ENCODE results near the gene TTC21A.

TTC21A gene

DNA sequence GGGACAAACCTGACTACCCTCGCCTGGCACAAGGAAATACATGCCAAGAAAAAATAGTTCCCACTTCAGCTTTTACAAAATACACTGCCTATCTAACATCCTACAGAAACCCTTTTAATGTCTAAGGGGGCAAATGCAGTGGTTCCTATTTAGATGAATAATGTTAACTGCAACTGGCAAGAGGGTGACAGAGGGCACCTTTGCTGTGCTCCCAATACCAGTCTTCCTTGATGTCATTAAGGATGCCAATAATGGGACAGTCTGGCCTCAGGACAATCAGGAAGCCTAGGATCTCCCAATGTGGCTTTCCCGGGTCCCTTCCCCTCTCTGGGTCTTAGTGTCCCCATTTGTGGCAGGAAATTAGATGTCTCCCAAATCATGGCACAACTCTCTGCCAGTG, 32.0 kb downstream of the TTC21A start:
- DNase-seq, result peak in 1 of 3 donors; percentile 14

- peak in 1 of 3 donors; percentile 14 for DNase-seq
These were observed 33.0 kb downstream of the TTC21A start for GRCh38 chr3:39140341-39140971.

DNA sequence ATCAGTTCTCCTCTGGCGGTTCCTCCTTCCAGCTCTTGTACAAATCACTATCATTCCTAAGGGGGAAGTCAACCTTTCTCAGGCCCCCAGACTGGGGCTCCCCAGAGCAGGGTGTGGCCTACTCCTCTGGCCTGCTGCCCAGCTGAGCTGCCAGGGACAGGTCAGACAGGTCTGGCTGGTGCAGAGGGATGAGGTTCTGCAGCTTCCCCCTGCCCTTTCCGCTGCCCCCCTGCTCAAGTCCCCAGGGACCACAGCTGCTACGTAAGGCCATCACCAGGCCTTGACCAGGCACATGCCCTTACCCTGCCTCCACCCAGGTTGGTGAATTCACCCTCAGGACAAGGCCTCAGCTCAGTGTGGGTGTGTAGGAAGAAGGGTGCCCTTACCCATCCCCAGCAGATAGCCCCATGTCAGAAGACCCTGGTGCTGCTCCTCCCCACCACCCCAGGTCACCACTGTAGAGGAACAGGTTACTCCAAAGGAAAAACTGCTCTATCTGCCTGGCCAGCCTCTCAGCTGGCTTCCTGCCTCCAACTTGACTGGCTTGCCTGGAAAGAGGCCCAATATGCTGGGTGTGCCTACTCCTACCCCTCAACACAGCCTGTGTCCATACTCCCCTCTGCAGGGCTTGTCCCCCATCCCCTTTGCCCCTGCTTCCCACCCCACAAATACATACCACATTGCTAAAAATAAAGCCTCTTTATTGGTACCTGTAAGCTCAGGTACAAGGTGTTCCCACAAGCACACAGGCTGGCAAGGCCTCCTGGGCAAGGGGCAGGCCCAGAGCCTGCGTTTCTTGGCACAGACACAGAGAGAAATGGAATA, 33.9 kb downstream of the TTC21A start:
- peak; percentile 61 to 67 (median 67) for DNase-seq

DNA sequence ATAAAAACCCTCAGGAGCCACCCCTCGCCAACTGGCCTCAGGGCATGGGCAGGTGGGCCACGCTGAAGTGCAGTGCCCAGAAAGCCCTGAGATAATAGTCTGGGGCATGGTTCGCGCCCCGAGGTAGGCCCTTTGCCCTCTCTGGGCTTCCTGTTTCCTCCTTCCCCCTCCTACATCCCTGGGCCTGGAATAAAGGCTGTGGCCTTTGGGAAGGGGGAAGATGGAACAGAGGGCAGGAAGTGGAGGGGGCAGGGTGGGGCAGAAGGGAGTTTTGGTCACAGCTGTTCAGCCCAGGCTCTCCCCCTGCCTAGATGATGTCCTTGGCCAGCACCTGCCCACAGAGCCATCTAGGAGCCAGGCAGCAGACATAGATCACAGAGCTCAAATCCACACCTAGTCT, 34.6 kb downstream of the TTC21A start:
- DNase-seq, result peak in 2 of 3 donors; percentile 39 to 60

GRCh38 chr3:39143051-39143885, 35.8 kb downstream of the TTC21A start:
- peak in 1 of 3 donors; percentile 9 for DNase-seq

DNA sequence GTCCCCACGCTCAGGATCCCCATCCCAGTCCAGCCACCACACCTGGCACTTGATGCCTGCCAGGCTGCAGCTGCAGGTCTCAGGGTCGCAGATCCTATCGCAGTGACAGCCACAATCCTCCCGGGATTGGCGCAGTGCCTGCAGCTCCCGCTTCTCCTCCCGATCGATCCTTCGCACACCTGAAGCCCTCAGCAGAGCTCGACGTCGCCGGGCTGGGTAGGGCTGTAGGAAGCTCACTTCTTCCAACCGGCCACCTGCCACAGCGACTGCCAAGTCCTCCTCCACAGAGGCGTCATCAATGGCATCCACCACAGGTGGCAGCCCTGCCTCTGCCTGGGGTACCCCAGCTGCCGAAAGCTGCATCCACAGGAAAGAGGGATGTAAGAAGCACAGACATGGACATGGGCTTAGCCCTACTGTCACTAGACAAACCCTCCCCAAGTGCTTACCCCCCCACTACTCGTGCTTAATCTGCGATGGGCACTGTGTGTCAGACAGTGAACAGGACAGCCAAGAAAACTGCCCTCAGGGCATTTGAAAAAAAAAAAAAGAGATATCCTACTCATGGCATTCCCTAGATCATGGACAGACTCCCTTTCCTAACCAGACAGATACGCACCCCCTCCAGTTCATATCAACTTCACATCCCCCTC, 36.7 kb downstream of the TTC21A start:
- DNase-seq, result peak in 1 of 3 donors; percentile 6

GRCh38 chr3:39144748-39145380, 37.4 kb downstream of the TTC21A start:
- DNase-seq, result no peak

GRCh38 chr3:39146083-39146501, 38.6 kb downstream of the TTC21A start:
- peak; percentile 94 to 95 (median 95) for DNase-seq

DNA sequence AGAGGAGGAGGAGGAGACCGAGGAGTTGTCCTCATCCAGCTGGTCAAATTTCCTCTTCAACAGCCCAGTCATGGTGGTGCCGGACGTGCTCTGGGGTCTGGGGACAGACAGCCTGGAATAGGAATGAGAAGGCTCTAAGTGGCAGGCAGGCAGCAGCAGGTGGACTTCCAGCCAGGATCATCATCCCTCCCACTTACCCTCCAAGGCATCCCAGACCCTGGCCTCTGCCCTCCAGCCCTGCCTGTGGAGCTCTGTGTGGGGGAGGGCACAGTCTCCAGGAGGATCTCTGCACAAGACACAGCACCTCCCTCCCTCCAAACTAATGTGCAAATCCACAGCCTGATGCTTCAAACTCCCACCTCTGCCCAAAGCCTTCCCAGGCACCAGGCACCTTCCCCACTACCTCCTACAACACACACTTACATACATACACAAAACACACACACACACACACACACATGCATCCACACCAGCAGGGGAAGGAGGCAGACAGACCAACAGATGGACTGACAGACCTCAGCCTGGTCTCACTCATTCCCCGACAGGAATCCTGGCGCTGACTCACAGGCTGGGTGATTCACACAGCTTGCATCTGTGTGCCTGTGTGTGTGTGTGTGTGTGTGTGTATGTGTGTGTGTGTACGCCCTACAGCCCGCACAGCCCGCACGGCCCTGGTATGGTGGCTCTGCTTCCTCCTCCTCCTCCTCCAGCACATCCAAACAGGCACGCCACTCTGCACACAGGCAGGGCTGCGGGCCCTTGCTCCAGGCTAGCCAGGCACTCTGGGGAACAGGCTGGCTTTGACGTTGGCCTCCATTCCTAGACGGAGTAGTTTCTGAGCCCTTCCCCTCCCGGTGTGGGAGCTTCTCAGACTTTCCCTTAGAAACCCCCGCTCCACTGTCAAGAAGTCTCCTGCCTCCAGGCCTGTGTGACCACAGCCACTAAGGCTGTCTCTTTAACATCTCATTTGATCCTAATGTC, 39.4 kb downstream of the TTC21A start:
- DNase-seq, result peak; percentile 92 to 95 (median 93)

- DNase-seq, result peak; percentile 55 to 69 (median 63)
These were observed 40.4 kb downstream of the TTC21A start for GRCh38 chr3:39147711-39148434.

GRCh38 chr3:39148435-39149058, 41.1 kb downstream of the TTC21A start:
- peak; percentile 65 to 81 (median 72) for DNase-seq

- DNase-seq, result peak; percentile 87 to 94 (median 92)
These were observed 41.6 kb downstream of the TTC21A start for GRCh38 chr3:39149059-39149455.

- DNase-seq, result no peak
These were observed 42.1 kb downstream of the TTC21A start for GRCh38 chr3:39149498-39150147.

- peak; percentile 68 to 71 (median 70) for DNase-seq
These were observed 42.8 kb downstream of the TTC21A start for GRCh38 chr3:39150148-39150802.

GRCh38 chr3:39150803-39151631, 43.5 kb downstream of the TTC21A start:
- DNase-seq, result peak; percentile 85 to 89 (median 85)

DNA sequence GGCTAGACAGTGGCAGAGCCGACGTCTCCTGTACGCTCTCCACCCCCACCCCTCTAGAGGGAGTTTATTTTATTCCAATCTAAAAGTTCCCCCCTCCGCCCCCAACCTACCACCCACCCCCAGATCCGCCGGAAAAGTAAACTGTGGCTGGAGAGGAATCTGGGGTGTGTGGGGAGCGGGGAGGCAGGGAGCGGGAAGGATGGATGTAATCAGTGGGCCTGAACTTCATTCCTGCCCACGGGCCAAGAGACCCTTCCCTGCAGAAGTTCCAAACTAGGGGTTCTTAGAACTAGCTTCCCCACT, 46.4 kb downstream of the TTC21A start:
- no peak for DNase-seq

DNA sequence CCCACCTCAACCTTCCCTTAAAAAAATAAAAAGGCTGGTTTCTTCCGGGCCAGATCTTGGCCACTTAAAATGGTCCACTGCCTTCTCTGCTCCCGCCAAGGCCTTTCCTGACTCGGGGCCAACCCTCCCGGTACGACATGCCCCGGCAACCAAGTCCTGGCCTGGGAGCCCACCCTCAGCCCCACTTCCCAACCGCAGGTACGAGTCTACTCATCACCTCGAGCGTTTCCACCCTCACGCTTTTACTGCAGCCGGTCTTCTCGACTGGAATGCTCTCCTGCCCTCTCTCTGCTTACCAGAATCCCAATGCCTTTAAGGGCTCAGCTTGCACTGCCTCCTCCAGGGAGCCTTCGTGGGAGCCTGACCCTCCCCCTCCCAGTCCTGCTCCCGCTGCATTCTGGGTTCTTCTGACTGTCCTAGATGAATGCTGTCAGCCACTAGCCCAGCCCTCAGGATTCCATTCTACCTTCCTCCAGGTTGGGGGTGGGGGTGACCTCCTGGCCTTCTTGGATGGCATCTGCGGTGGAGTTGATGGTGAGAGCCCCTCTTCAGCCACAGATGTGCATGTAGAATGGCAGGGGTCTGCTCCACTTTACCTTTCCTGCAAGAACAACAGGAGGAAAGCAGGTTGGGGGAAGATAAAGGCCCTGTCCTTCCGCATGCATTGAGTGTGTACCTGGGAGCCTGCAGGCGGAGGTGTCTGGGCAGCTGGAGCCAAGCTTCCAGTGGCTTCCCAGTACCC, 47.0 kb downstream of the TTC21A start:
- no peak for DNase-seq
